ENCODE data around the gene FTHL17. TPM values are rescaled to one million over a fixed set of nuclear protein-coding genes. Genes with fewer than 3 reads are reported as not detected.

The FTHL17 gene
- not detected for total RNA-seq
- long read RNA-seq = 0 reads

- Histone ChIP-seq H3K9me3 (replicated peaks) (no peaks in the 10 kb centered on the region), H3K36me3 (no peaks in the 10 kb centered on the region), H3K4me1 (no peaks in the 10 kb centered on the region), H3K4me3 (no peak within 1 kb of the TSS), H3K27me3 (ENCODE audit: low read depth) (no peaks in the 10 kb centered on the region), H3K27ac (replicated peaks) (no peak within 1 kb of the TSS)
- DNase-seq = no peak
- intact Hi-C loops (cut with micrococcal nuclease) = no loop called here
- TF ChIP-seq CTCF (IDR thresholded peaks at IDR 0.05; ENCODE audit: borderline replicate concordance) = no peak
These were observed at the start of gene FTHL17 for GRCh38 chrX:31071725-31072124. Gene FTHL17, minus strand, starts transcription at chrX:31072041. Its CDS starts 88 bp downstream, at chrX:31071953.

GRCh38 chrX:31117266-31117665, 45.4 kb upstream of the FTHL17 start:
- H3K27ac ChIP-seq (replicated peaks) = no peak overlapping the region
- H3K9me3 ChIP-seq (replicated peaks) = no peaks in the 10 kb centered on the region
- H3K4me1 ChIP-seq = no peaks in the 10 kb centered on the region

GRCh38 chrX:31115398-31115797, 43.6 kb upstream of the FTHL17 start:
- peaks cover 4% of the 10 kb centered on the region for H3K36me3 ChIP-seq
- H3K27me3 ChIP-seq (ENCODE audit: low read depth) = no peaks in the 10 kb centered on the region
- H3K9me3 ChIP-seq (replicated peaks) = no peaks in the 10 kb centered on the region
- TF ChIP-seq CTCF (IDR thresholded peaks at IDR 0.05; ENCODE audit: borderline replicate concordance) = no peak
- intact Hi-C loops (cut with micrococcal nuclease) = no loop called here
- no peaks in the 10 kb centered on the region for H3K4me1 ChIP-seq
- no peak overlapping the region for H3K27ac ChIP-seq (replicated peaks)
- no peak overlapping the region for H3K4me3 ChIP-seq
- no peak for DNase-seq

More at GRCh38 chrX:31117266-31117665, 45.4 kb upstream of the FTHL17 start:
- Histone ChIP-seq H3K4me3 (no peak overlapping the region), H3K36me3 (peaks cover 7% of the 10 kb centered on the region), H3K27me3 (ENCODE audit: low read depth) (no peaks in the 10 kb centered on the region)
- TF ChIP-seq CTCF (IDR thresholded peaks at IDR 0.05; ENCODE audit: borderline replicate concordance) = no peak
- intact Hi-C loops (cut with micrococcal nuclease) = no loop called here
- DNase-seq = no peak

DNA sequence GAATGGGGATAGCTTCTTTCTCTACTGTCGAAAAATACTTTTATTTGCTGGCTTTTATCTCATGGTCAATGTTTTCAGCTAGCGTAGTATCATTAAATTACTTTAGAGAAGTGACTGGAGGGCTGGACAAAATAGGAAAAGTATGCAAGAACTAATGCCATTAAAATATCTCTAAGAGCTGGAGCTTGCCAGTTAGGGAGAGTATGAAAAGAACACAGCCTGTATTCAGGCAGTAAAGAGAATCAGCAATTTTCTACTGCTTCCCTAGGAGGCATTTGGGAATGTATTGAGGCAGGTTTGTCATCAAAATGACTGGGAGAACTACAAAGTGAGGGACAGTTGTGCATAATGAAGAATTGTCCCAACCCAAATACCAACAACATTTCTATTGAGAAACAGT, 43.0 kb upstream of the FTHL17 start:
- Histone ChIP-seq H3K36me3 (no peaks in the 10 kb centered on the region), H3K27ac (replicated peaks) (no peak overlapping the region), H3K27me3 (ENCODE audit: low read depth) (no peaks in the 10 kb centered on the region), H3K9me3 (replicated peaks) (no peaks in the 10 kb centered on the region), H3K4me3 (no peak overlapping the region), H3K4me1 (no peaks in the 10 kb centered on the region)
- DNase-seq = no peak
- TF ChIP-seq CTCF (IDR thresholded peaks at IDR 0.05; ENCODE audit: borderline replicate concordance) = no peak
- intact Hi-C loops (cut with micrococcal nuclease) = no loop called here

GRCh38 chrX:31112226-31112999, 40.6 kb upstream of the FTHL17 start:
- Histone ChIP-seq H3K4me3 (no peak overlapping the region), H3K4me1 (no peaks in the 10 kb centered on the region), H3K27ac (replicated peaks) (no peak overlapping the region), H3K36me3 (no peaks in the 10 kb centered on the region), H3K9me3 (replicated peaks) (no peaks in the 10 kb centered on the region), H3K27me3 (ENCODE audit: low read depth) (no peaks in the 10 kb centered on the region)
- DNase-seq = no peak
- no peak for TF ChIP-seq CTCF (IDR thresholded peaks at IDR 0.05; ENCODE audit: borderline replicate concordance)
- intact Hi-C loops (cut with micrococcal nuclease) = no loop called here

Data from left ventricle myocardium inferior (tissue), 1 donor.